Measurements from ENCODE around the gene IL21. TPM values are rescaled to one million over a fixed set of nuclear protein-coding genes. Genes with fewer than 3 reads are reported as not detected.

Gene IL21
- total and polyA plus RNA-seq, 12 donors = not detected

DNA sequence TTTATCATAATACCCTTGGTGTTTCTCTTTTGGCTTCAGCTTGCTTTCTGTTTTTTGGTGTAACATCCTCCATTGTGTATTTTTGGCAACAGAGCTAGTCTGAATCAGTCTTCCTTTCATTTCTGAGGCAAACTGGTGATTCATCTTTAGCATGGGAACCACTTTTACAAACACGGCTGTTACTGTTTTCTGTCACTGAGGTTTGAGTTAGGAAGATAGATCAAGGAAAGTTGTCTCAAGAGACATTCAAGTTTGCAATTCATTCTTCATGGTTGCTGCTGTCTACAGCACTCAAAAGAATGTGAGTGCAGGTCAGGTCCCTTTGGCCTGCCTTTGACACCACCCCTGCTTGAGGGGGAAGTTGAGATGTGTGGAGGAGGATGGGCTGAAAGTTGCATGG is 36.3 kb downstream of the IL21 start:
- H3K27ac ChIP-seq = peak overlapping the region in 1 of 10 donors; percentile 58
- no peaks in the 10 kb centered on the region for H3K36me3 ChIP-seq
- intact Hi-C loops (cut with DNase I) = no loop called here
- ATAC-seq (no peak), DNase-seq (no peak)
- TF ChIP-seq CTCF (IDR thresholded peaks at IDR 0.05) = no peak
- WGBS, 2 donors = 28 to 38% methylated on average over 1 of the region's 1 CpG
- H3K9me3 ChIP-seq = no peaks in the 10 kb centered on the region
- no peaks in the 10 kb centered on the region for H3K27me3 ChIP-seq
- no peak overlapping the region for H3K4me3 ChIP-seq
- H3K4me1 ChIP-seq = peaks cover 0 to 18% (median 0%) of the 10 kb centered on the region in 9 donors

DNA sequence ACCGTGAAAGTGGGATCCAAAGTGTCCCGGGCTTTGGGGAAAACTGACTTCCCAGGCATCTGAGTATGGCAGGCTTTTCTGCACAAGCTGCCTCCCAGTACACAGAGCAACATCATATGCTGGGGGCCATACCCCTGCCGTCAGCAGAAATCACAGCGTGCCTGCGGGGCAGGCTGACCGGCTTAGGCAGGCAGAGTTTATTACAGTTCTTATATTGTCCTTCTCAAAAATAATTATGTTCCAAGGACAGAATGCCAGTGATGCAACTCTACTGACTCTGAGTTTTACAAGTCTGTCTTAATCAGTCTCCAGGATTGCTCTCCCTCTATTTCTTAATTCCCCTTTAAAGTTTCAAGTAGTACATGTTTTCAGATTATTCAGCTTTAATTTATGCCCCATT is 37.0 kb downstream of the IL21 start:
- H3K27me3 ChIP-seq = no peaks in the 10 kb centered on the region

DNA sequence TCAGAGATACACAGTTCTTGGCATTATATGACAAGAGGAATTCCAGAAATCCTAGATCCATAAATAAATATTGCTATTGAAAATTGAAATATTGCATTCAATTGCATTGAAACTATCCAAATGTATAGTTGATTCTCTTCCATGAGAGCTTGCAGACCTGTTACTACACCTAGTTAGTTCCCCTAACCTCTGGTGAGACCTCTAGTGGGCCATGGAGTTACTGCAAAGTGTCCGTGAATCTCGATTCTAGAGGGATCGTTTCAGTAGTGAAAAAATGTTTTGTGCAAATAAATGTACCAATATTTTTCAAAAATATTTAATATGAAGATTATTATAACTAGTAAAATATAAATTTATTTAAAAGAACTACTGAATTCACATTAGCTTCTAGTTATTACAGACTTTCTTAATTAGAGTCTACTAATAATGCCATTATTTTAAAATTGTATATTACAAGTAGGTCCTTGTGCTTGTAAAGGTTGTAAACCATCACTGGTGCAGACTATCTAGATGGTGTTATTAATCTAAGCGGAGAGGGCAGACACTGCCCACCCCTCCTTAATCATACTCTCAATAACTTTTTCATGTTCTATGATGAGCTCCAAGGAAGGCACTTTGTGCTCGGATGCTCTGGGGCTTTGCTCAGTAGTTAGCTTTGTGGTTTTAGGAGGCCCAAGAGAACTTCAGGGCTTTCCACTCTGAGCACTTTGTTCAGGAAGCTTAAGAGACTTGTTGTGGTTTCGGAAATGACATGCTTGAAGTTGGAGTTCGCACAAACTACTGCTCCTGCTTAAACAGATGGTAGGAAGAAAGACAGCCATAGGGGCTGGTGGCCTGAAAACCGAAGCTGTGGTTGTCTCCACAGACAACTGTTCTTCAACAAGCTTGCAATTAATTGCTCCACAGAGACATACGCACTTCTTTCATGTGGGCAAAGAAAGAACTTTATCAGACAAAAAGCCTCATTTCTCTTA is 42.8 kb downstream of the IL21 start:
- Histone ChIP-seq H3K36me3 (no peaks in the 10 kb centered on the region), H3K4me1 (peaks cover 0 to 7% (median 0%) of the 10 kb centered on the region in 9 donors), H3K27me3 (no peaks in the 10 kb centered on the region), H3K27ac (no peak overlapping the region), H3K9me3 (no peaks in the 10 kb centered on the region), H3K4me3 (no peak overlapping the region)
- intact Hi-C loops (cut with DNase I) = loop anchor here in 3 of 10 donors (5.0 to 10.0 kb wide), 2 partner anchors 673 to 676 kb away; no protein-coding TSS in a partner anchor
- 59 to 61% methylated on average over 9 of the region's 9 CpGs for WGBS, 2 donors
- DNase-seq (peak in 1 of 2 donors; percentile 5), ATAC-seq (no peak)
- peak; percentile 18 to 80 (median 63) for TF ChIP-seq CTCF (IDR thresholded peaks at IDR 0.05)

More for the DNA sequence above, 37.0 kb downstream of the IL21 start:
- ATAC-seq (no peak), DNase-seq (no peak)
- no peaks in the 10 kb centered on the region for H3K9me3 ChIP-seq
- intact Hi-C loops (cut with DNase I) = no loop called here
- H3K4me1 ChIP-seq = peaks cover 0 to 18% (median 0%) of the 10 kb centered on the region in 9 donors
- H3K36me3 ChIP-seq = no peaks in the 10 kb centered on the region
- H3K27ac ChIP-seq = peak overlapping the region in 1 of 10 donors; percentile 58
- H3K4me3 ChIP-seq = no peak overlapping the region
- no peak for TF ChIP-seq CTCF (IDR thresholded peaks at IDR 0.05)
- WGBS, 2 donors = 90 to 92% methylated on average over 6 of the region's 6 CpGs

DNA sequence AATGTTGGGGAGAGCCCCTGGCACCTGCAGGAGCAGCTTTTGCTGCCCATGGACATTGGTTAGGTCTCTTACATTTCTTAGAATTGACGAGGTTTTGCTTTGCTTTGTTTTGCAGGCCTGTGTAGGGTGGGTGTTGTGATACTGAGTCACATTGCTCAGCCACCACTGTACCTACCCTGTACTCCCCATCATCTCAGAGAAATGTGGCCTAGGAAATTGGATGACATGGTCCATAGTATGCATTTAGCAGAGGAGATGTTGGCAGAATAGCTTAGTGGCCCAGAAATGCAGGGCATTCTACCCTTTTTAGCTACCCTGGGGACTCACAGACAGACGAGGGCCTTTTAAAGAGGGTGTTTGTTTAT is 43.7 kb downstream of the IL21 start:
- Histone ChIP-seq H3K27ac (no peak overlapping the region), H3K4me3 (no peak overlapping the region), H3K27me3 (no peaks in the 10 kb centered on the region), H3K36me3 (no peaks in the 10 kb centered on the region), H3K9me3 (no peaks in the 10 kb centered on the region), H3K4me1 (peaks cover 0 to 7% (median 0%) of the 10 kb centered on the region in 9 donors)
- TF ChIP-seq CTCF (IDR thresholded peaks at IDR 0.05) = no peak
- DNase-seq (no peak), ATAC-seq (no peak)
- WGBS, 2 donors = 50 to 59% methylated on average over 2 of the region's 2 CpGs
- intact Hi-C loops (cut with DNase I) = loop anchor here in 3 of 10 donors (5.0 to 10.0 kb wide), 2 partner anchors 672 to 675 kb away; no protein-coding TSS in a partner anchor

Measured in heart right ventricle (tissue), 16 donors.